Smooth muscle cell (in vitro differentiated cells): ENCODE results near the gene C10orf71. TPM values are rescaled to one million over a fixed set of nuclear protein-coding genes. Genes with fewer than 3 reads are reported as not detected.

Experiments
- DNase-seq: peaks from one replicate; lab custom pipeline; 2025; ENCODE audit not compliant: unreplicated experiment; lab: John Stamatoyannopoulos, UW
- H2AFZ ChIP-seq: fragments of 200-600 bp; sonication (generic); 2 replicates; pipeline ENCODE4 v1.6.0; 2016; ENCODE audit warnings: antibody characterized with exemption, low read depth, mild to moderate bottlenecking
- H3F3A ChIP-seq: fragments of 200-600 bp; sonication (generic); 2 replicates; pipeline ENCODE4 v1.6.0; 2017; ENCODE audit warnings: antibody characterized with exemption, low read depth
- H3K27ac ChIP-seq: fragments of 200-600 bp; sonication (generic); 2 replicates; pipeline ENCODE4 v1.5.1; 2016; ENCODE audit warnings: low read depth, mild to moderate bottlenecking
- H3K27me3 ChIP-seq: fragments of 200-600 bp; sonication (generic); 2 replicates; pipeline ENCODE4 v1.6.1; 2016; ENCODE audit warnings: low read depth, mild to moderate bottlenecking
- H3K36me3 ChIP-seq: fragments of 200-600 bp; sonication (generic); 2 replicates; pipeline ENCODE4 v1.5.1; 2016; ENCODE audit warnings: low read depth
- H3K4me1 ChIP-seq: fragments of 200-600 bp; sonication (generic); 2 replicates; pipeline ENCODE4 v1.5.1; 2016; ENCODE audit warnings: low read depth
- H3K4me2 ChIP-seq: fragments of 200-600 bp; sonication (generic); 2 replicates; pipeline ENCODE4 v1.6.0; 2016; ENCODE audit warnings: mild to moderate bottlenecking
- H3K4me3 ChIP-seq: fragments of 200-600 bp; sonication (generic); 2 replicates; pipeline ENCODE4 v1.5.1; 2016; ENCODE audit warnings: mild to moderate bottlenecking
- H3K79me2 ChIP-seq: fragments of 200-600 bp; sonication (generic); 2 replicates; pipeline ENCODE4 v1.6.0; 2016; ENCODE audit warnings: low read depth, mild to moderate bottlenecking
- H3K9ac ChIP-seq: fragments of 200-600 bp; sonication (generic); 2 replicates; pipeline ENCODE4 v1.6.0; 2016; ENCODE audit warnings: low read depth
- H3K9me3 ChIP-seq: fragments of 200-600 bp; sonication (generic); replicated peaks from 2 replicates; pipeline ENCODE4 v1.5.1; 2016; ENCODE audit warnings: low read depth
- H4K20me1 ChIP-seq: fragments of 200-600 bp; sonication (generic); 2 replicates; pipeline ENCODE4 v1.6.0; 2016; ENCODE audit warnings: low read depth
- CTCF ChIP-seq: fragments of 200-600 bp; sonication (generic); IDR thresholded peaks from 2 replicates; pipeline ENCODE4 v1.5.1; 2017; ENCODE audit warnings: borderline replicate concordance, mild to moderate bottlenecking, antibody characterized with exemption; ENCODE audit not compliant: insufficient read depth, poor library complexity, severe bottlenecking
- WGBS: methylation state at CpG from one replicate; pipeline ENCODE4 v1.1.7; 2016; ENCODE audit warnings: low lambda C conversion rate; 5-methylcytosine and 5-hydroxymethylcytosine counted together
- polyA plus RNA-seq: library from polyadenylated mRNA; unstranded; fragments of >200 nt; fragmentation: Nextera tagmentation; extraction: Ambion mirVana; gene quantifications from 2 replicates; pipeline ENCODE4 v1.2.1, GENCODE V29; 2016
- total RNA-seq: library from RNA; depleted of rRNA; stranded (reverse); fragments of >200 nt; gene quantifications from 2 replicates; pipeline ENCODE4 v1.2.3, GENCODE V29; 2014

Gene C10orf71
- total and polyA plus RNA-seq, 2 experiments from 2014 or later, result not detected

GRCh38 chr10:49282879-49283341, 16.1 kb upstream of the C10orf71 start:
- no peak overlapping the region for H3K27ac ChIP-seq
- no peaks in the 10 kb centered on the region for H4K20me1 ChIP-seq
- H3K79me2 ChIP-seq, result no peaks in the 10 kb centered on the region
- H3K4me2 ChIP-seq, result no peak overlapping the region
- TF ChIP-seq CTCF, result no peak
- no peak for DNase-seq
- no peaks in the 10 kb centered on the region for H3K9me3 ChIP-seq
- H3F3A ChIP-seq, result no peaks in the 10 kb centered on the region
- H3K4me1 ChIP-seq, result peaks cover 11% of the 10 kb centered on the region
- H3K9ac ChIP-seq, result no peak overlapping the region
- WGBS, result 49% methylated on average over 11 of the region's 12 CpGs
- no peak overlapping the region for H3K4me3 ChIP-seq
- no peaks in the 10 kb centered on the region for H3K36me3 ChIP-seq
- peaks cover 7% of the 10 kb centered on the region for H3K27me3 ChIP-seq
- H2AFZ ChIP-seq, result no peak overlapping the region

GRCh38 chr10:49283491-49283890, 15.5 kb upstream of the C10orf71 start:
- peaks cover 7% of the 10 kb centered on the region for H3K27me3 ChIP-seq
- no peaks in the 10 kb centered on the region for H3K36me3 ChIP-seq
- no peaks in the 10 kb centered on the region for H3F3A ChIP-seq
- H3K4me3 ChIP-seq, result no peak overlapping the region
- H3K9ac ChIP-seq, result no peak overlapping the region
- no peak overlapping the region for H3K4me2 ChIP-seq
- no peak for DNase-seq
- 97% methylated on average over 6 of the region's 6 CpGs for WGBS
- no peak overlapping the region for H3K27ac ChIP-seq
- peaks cover 11% of the 10 kb centered on the region for H3K4me1 ChIP-seq
- H3K79me2 ChIP-seq, result no peaks in the 10 kb centered on the region
- H3K9me3 ChIP-seq, result no peaks in the 10 kb centered on the region
- TF ChIP-seq CTCF, result no peak
- no peaks in the 10 kb centered on the region for H4K20me1 ChIP-seq
- no peak overlapping the region for H2AFZ ChIP-seq

- H3F3A ChIP-seq, result no peaks in the 10 kb centered on the region
- 86% methylated on average over 5 of the region's 5 CpGs for WGBS
- no peak for TF ChIP-seq CTCF
- H3K9me3 ChIP-seq, result no peaks in the 10 kb centered on the region
- H3K27me3 ChIP-seq, result peaks cover 7% of the 10 kb centered on the region
- peaks cover 5% of the 10 kb centered on the region for H3K4me1 ChIP-seq
- no peak overlapping the region for H3K4me3 ChIP-seq
- H3K36me3 ChIP-seq, result no peaks in the 10 kb centered on the region
- DNase-seq, result no peak
- H3K79me2 ChIP-seq, result no peaks in the 10 kb centered on the region
- no peak overlapping the region for H3K4me2 ChIP-seq
- no peak overlapping the region for H2AFZ ChIP-seq
- no peak overlapping the region for H3K27ac ChIP-seq
- no peak overlapping the region for H3K9ac ChIP-seq
- H4K20me1 ChIP-seq, result no peaks in the 10 kb centered on the region
Observed at GRCh38 chr10:49284356-49284755, 14.6 kb upstream of the C10orf71 start.

- Histone ChIP-seq H3K36me3 (no peaks in the 10 kb centered on the region), H3K27ac (no peak overlapping the region), H3K4me1 (no peaks in the 10 kb centered on the region), H3K27me3 (peaks cover 3% of the 10 kb centered on the region), H3K4me3 (no peak overlapping the region), H4K20me1 (no peaks in the 10 kb centered on the region), H3K79me2 (no peaks in the 10 kb centered on the region), H3K9me3 (no peaks in the 10 kb centered on the region), H3K4me2 (no peak overlapping the region), H3K9ac (no peak overlapping the region), H3F3A (no peaks in the 10 kb centered on the region), H2AFZ (no peak overlapping the region)
- no peak for DNase-seq
- WGBS, result 88% methylated on average over 3 of the region's 3 CpGs
- no peak for TF ChIP-seq CTCF
Observed at GRCh38 chr10:49285232-49285631, 13.7 kb upstream of the C10orf71 start.
